GM18505 (cell line): ENCODE measurements around the gene DGCR2.
A peak's percentile ranks its signal among the peaks of the same experiment; 100 is the strongest.

ENCODE experiments used
- ATAC-seq: cut with Tn5 transposase; IDR thresholded peaks from one replicate; pipeline ENCODE4 v1.9.1; 2021; ENCODE audit not compliant: unreplicated experiment
- POLR2A ChIP-seq: IDR thresholded peaks from 4 replicates; pipeline ENCODE4 v1.6.1; 2011; ENCODE audit warnings: borderline replicate concordance; ENCODE audit not compliant: insufficient read depth, insufficient read length; ENCODE audit errors: extremely low read depth

DGCR2 gene

DNA sequence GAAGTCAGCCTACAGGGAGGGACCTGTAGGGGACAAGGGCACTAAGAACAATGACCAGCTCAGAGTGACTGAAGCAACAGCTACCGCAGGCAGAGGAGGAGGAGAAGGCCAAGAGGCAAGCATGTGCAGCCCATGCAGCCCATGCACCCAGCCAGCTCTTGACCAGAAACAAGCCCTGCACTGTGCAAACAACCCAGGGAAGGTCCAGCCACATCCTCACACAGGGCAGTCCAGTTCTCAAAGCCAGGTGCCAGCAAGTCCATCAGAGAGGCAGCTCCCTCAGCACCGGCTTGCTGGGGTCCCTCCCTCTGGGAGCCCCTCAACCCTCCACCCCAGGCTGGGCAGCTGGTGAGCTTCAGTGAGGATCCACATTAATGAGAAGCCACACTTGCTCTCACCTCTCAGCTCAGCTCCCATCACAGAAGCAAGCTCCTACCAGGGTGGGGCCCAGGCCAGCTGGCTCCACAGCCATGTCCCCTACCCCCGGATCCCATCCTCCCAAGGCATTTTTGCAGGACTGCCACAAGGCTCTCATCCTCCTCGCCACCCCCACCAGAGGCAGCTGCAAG lies 7.1 kb downstream of the DGCR2 start:
- TF ChIP-seq POLR2A = no peak

DNA sequence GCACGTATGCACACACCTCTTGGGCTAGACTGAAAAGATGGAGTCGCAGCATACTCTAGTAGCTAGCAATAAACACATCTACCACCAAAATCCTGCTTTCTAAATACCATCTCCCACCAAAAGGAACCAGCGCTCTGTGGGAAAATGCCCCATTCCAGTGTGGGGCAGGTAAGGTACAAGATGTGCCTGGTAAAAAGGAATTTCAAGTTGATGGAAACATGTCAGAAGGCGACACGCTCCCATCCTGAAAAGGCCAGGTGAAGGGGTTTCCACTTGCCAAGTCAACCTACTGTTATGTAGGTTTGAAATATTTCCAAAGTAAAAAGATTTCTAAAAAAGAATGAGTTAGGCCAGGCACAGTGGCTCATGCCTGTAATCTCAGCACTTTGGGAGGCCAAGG lies 8.8 kb downstream of the DGCR2 start:
- ATAC-seq = no peak
- TF ChIP-seq POLR2A = no peak

More for the DNA sequence above, 7.1 kb downstream of the DGCR2 start:
- no peak for ATAC-seq

DNA sequence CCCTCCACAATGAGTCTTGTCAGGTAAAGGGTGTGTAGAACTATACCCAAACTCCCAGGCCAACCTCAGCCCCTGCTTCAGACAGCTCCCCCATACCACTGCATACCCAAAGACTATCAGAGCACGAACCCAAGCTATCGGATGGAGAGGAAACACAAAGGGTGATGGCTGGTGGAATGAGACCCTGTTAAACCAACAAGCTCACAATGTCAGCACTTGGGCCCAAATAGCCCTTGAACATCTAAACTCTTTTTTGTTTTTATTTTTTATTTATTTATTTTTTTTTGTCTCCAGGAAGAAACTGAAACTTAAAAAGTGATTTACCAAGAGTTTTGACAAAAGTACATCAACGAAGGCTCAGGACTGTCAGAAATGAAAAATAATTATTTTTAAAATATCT lies 10.6 kb downstream of the DGCR2 start:
- no peak for ATAC-seq
- TF ChIP-seq POLR2A = no peak

DNA sequence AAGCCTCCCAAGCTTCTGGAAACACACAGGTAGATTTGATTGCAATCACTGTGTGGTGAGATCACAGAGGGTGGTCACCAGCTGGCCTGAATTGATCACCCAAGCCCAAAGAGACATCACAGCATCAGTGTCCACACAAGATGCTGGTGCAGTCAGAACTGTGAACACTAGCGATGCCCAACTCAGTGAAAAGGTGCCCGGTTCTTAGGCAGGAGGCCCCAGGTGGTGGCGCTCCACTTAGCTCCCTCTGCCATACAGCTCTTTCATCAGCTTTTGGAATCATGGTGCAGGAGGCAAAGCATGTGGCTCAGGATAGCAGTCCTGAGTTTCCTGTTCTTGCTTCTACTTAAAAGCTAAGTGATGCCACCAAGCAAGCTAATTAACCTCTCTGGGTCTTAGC lies 11.1 kb downstream of the DGCR2 start:
- ATAC-seq = no peak
- TF ChIP-seq POLR2A = no peak

DNA sequence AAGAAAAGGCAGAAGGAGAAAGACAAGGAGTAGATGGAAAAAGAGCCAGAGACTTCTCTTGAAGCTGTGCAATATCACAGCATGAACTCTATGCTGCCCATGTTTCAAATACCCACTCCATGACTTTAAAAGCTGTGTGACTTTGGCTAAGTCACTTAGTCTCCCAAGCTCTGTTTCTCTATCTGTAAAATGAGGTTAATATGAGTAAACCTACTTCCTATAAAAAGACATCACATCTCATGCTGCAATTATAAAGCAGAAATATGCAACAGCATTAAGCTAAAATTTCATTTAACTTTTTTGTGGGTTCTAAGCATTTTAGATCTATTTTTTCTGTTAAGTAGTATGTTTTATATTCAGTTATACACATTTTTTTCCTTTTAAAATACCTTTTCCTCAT lies 11.6 kb downstream of the DGCR2 start:
- TF ChIP-seq POLR2A = no peak
- no peak for ATAC-seq

DNA sequence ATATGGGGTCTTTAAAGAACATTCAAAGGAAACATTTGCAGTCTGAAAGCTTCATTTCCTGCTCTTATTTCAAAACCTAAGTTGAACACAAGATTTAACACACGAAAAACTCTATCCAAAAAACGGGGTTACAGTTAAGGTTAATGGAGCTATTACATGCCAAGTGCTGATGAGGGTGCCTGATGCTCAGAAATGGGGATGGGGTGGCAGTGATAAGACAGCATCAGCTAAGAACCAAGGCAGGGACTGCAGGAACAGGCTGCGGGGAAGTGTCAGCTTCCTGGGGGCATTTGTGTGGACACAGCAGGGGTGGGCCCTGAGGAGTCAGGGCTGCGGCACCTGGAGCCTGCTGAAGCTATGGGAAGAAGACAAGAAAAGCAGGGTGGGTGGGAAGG lies 12.2 kb downstream of the DGCR2 start:
- TF ChIP-seq POLR2A = no peak

DNA sequence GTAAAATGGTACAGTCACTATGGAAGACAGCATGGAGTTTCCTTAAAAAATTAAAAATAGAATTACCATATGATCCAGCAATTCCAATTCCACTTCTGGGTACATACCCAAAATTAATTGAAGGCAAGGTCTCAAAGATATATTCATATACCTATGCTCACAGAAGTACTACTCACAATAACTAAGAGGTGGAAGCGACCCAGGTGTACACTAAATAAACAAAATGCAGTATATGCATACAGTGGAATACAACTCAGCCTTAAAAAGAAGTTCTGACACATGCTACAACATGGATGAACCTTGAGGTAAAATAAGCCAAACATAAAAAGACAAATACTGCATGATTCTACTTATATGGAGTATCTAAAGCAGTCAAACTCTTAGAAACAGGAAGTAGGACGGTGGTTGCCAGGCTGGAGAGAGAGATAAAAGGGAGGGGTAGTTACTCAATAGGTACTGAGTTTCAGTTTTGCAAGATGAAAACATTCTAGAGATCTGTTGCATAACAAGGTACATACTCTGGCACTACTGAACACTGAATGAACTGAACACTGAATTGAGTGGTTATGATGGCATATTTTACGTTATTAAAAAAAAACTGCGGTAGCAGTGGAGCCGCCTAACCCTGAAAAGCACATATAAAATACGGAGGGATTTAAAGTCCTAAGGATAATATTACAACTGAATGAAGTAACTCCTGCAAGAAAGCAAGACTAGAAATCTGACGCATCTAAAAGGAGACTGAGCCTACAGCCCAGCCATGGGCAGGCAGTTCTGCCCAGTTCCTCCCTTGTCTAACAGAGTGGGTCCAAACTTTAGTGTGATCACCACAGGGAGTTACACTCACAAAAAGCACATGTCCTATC lies 12.8 kb downstream of the DGCR2 start:
- peak; percentile 72 for ATAC-seq

More for the DNA sequence above, 12.2 kb downstream of the DGCR2 start:
- no peak for ATAC-seq

DNA sequence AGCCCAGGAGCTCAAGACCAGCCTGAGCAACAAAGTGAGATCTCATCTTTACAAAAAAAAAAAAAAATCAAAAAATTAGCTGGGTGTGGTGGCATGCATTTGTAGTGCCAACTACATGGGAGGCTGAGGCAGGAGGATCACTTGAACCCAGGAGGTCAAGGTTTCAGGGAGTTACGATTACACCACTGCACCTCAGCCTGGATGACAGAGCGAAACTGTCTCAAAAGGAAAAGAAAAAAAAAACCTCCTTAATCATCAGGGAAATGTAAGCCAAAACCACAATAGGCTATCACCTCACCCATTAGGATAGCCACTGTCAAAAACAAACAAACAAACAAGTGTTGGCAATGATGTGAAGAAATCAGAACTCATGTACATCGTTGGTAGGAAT lies 13.4 kb downstream of the DGCR2 start:
- TF ChIP-seq POLR2A = no peak
- ATAC-seq = no peak

More for the DNA sequence above, 12.8 kb downstream of the DGCR2 start:
- no peak for TF ChIP-seq POLR2A

DNA sequence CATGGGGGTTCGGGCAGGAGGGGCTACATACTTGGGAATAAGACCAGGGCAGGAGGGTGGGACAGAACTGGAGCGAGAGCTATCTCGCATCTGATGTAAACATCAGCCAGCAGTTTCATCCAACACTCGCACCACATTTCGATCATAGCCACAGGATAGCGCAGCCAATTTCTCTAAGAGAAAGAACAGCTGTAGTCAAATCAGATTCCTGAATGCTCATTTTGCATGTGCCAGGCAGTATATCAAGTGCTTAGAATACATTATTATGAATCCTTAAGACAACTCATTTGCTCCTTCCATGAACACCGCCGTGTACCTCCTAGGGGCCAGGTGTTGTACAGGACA lies 14.5 kb downstream of the DGCR2 start:
- no peak for TF ChIP-seq POLR2A
- no peak for ATAC-seq

DNA sequence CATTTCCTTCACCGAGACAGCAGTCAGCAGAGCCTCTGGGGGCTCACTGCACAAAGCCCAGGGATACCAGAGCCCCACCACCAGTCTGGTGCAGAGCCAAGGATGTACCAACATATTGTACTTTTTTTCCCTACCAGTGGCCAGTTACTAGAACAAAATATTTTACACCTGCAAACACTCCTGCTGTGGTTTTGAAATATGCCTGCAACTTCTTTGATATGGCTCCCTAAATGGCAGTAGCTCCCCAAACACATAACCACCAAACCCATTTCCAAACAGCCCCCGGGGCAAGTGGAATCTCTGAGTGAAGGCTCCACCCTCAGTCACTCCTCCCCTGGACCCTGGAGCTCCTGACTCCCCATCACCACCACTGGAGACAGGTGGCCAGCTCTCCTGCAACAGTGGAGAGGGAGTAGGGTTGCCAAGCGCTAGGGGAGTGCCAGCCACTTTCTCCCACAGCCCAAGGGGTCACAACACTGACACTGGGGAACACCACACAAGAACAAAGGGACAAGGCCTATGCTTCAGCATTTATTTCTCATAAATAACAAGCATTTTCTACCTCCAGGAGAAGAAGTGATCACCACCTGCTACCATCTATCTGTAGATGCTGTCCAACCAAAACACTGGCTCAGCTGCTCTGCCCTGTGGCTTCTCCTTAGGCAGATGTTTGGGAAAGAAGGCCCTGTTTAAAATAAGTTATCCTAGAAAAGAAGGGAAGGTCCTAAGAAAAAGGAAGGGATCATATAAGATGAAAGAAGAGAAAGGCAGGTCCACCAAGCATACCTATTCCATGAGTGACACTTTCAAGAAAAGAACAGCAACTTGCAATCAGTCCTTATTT lies 15.1 kb downstream of the DGCR2 start:
- no peak for TF ChIP-seq POLR2A
- ATAC-seq = no peak

DNA sequence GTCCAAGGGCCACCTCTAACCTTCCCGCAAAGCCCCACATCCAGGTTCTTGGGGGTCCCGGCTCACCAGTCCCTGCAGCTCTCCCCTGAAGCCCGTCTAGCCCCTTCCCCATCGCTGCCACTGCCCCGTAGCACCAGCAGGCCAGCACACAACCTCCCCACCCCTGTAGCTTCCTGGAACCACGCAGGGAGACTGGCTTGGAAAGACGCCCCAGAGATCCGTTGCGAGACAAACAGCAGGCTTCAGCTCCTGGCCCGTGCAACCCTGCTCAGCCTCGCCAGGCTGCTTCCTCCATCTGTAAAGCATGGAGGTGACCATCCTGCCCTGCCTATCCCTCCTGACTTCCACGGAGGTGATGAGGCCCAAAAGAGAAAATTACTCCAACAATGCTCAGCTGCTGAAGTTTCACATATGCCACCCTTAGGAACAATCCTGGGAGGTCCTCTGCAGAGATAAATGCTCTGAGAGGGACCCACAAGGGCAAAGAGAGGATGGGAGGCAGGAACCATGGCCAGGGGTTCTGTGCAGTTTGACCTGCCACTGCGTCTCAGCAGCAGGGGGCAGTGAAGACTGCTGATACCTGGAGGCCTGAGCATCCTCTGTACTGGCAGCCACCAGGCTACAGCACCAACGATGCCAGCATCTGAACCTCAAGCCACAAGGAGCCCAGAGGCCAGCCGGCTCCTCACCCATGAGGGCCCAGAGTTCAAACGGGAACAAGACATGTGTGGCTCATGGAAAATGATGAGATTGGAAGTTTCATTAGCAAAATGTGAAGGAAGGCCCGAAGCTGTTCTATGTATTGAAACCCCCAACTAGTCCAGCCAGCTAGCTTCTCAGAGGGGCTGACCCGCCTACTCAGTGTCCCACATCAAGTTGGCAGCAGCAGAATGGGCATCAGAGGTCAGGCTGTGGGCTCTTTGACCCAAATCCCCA lies 16.1 kb downstream of the DGCR2 start:
- ATAC-seq = no peak
- no peak for TF ChIP-seq POLR2A

DNA sequence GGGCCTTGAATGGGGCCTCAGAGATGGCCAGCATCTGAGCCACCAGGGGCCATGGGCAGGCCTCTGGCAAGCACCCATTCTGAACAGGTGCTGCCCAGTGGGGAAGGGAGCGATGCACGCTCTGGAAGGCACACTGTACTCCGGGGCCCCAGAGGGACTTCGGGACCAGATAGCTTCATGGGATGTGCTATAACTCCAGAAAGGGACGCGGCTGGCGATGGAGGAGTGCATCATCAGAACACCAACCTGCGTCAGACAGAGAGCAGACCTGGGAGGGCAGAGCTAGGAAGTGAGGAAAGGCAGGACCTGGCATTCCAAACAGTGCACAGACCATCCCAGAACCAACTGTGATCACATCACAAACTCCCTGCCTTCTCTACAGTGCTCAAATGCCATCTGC lies 16.8 kb downstream of the DGCR2 start:
- no peak for ATAC-seq
- no peak for TF ChIP-seq POLR2A
